Hepatocyte (in vitro differentiated cells): Measurements from ENCODE around the gene SOAT2.

Source experiments
- CTCF ChIP-seq: fragments of 200-600 bp; sonication (generic); IDR thresholded peaks from 2 replicates; pipeline ENCODE4 v1.5.1; 2016; ENCODE audit warnings: antibody characterized with exemption, mild to moderate bottlenecking; ENCODE audit not compliant: poor library complexity
- EZH2phosphoT487 ChIP-seq: fragments of 200-600 bp; sonication (generic); IDR thresholded peaks from one replicate; pipeline ENCODE4 v1.6.1; 2018; ENCODE audit warnings: antibody characterized with exemption, mild to moderate bottlenecking, low read depth, moderate library complexity; ENCODE audit not compliant: unreplicated experiment, severe bottlenecking

- TF ChIP-seq CTCF, result no peak
- TF ChIP-seq EZH2phosphoT487, result no peak
These were observed 23.9 kb downstream of the SOAT2 start for GRCh38 chr12:53127169-53127568.
